HG03045 (cell line): Measurements from ENCODE around the gene GPR148.

Source experiments
- ATAC-seq: cut with Tn5 transposase; IDR thresholded peaks from one replicate; pipeline ENCODE4 v1.9.1; 2021; ENCODE audit warnings: mild to moderate bottlenecking, moderate library complexity; ENCODE audit not compliant: unreplicated experiment

GPR148 gene

GRCh38 chr2:130749078-130749477, 20.2 kb downstream of the GPR148 start:
- no peak for ATAC-seq

DNA sequence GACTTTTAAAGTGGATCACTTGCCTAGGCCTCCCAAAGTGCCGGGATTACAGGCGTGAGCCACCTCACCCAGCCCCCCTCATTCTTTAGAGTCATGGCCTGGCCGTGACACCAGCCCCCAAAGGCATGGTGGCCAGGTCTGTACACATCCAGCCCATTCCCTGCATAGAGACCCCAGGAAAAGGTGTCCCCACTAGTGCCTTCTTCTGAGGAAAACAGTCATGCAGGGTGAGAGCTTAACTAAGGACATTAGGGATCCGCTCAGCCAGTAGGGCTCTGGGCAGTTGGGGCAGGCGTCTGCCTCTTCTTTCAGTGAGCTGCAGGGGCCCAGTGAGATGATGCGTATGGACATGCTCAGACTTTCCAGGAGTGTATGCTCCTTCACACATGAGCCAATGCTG, 20.8 kb downstream of the GPR148 start:
- no peak for ATAC-seq

GRCh38 chr2:130754811-130755210, 25.9 kb downstream of the GPR148 start:
- no peak for ATAC-seq

- no peak for ATAC-seq
These were observed 26.6 kb downstream of the GPR148 start, which contains the start of gene AMER3 for GRCh38 chr2:130755256-130756052. AMER3 (plus strand) TSS chr2:130755540; CDS start chr2:130762073, 6,533 bp downstream.

DNA sequence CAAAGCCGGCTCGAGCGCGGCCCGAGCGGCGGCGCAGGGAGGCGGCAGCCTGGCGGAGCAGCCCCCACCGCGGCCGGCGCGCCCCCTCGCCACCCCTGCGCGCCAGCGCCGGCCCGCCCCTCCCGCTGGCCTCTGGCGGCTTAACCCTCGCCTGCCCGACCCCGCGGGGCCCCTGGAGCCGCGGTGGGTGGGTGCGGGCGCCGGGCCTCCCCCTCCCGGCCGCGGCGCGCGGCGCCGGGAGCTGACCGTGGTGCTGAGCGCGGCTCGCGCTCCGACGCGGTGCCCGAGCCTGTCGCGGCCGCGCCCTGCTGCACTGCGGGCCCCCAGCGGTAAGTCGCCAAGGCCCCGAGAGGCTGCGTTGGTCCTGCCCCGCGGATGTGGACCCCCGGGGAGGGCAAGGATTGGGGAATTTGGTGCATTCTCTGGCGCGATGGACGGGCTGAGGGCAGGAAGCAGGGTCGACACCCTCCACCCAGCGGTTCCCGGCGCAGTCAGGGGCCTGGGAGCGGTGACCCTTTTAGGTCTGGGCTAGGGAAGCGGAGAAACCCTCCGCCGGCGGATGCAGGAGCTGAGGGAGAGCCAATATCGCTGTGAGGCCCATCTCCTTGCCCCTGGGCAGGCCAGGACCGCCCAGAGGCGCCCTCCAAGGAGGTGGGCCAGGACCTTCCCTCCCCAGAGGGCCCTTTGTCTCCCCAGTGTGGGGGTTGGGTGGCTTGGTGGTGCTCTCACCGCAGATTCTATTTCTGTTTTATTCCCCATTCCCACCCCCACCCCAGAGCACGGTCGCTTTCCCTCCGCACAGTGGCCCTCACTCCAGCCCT, 27.4 kb downstream of the GPR148 start:
- ATAC-seq = no peak

DNA sequence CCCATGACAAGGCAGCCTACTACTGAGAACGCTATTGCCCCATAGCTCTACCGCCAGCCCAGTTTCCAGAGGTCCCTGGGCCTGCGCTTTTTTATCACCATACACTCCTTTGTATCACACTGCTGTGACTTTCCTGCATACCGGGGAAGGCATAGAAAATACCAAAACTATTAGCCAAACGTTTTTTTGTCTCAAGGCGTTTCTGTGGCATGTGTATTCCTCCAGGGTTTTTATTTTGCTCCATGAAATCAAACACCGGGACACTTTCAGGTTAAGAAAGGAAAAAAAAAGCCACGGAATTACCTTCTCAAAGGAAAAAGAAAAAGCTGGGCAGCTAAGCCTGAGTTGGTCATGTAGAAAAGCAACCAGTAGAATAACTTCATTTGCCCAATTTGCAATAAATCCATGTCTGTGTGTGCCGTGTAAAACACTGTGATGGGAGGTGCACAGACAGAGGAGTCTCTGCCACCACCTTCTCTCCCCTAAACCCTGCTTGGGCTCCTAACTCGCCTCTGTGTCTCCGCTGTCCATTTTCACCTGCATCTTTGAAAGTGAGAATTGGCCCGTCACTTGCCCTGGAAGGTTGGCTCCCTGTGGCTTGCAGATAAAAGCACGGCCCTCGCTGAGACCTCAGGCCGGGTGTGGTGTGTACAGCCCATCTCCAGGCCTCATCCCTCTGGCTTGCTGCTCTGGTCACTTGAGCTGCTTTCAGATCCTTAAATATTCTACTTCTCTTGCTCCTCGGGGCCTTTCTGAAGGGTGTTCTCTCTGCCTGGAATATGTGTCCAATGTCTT, 28.2 kb downstream of the GPR148 start:
- no peak for ATAC-seq

DNA sequence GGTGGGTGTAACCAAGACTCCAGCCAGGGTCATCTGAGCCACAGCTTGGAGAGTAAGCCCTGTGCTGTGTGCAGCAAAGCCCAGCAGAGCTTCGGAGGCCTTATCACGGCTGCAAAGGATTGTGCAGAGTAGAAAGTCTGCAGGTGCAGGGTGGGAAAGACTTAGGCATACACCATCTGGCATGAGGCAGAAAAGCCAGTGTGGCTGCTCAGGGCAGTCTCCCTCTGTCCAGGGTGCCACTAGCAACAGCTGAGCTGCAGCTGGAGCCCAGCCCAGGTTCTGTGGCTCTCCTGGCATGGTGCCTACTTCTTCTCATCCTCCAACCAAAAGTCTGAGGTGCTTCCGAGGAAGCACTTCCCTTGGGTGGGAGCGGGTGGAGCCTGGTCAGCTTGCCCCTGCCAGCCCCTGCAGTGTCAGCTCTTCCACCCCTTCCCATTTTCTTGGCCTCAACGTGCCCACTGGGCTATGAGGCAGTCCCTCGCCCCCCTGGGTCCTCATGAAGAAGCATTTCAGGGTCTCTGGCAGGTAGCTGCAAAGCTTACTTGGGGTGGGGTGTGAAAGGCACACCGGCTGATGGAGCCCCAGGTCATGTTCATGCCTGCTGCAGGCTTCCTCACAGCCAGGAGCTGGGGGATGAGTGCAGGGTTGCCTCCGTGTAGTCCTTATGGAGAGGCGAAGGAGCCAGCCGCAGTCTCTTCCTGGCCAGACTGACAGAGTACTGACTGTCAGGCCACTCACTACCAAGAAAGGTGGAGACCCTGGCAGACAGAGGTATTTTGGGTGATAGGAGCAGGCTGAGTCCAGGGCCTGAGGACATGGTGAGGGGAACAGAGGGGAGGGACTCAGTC, 31.3 kb downstream of the GPR148 start:
- no peak for ATAC-seq

DNA sequence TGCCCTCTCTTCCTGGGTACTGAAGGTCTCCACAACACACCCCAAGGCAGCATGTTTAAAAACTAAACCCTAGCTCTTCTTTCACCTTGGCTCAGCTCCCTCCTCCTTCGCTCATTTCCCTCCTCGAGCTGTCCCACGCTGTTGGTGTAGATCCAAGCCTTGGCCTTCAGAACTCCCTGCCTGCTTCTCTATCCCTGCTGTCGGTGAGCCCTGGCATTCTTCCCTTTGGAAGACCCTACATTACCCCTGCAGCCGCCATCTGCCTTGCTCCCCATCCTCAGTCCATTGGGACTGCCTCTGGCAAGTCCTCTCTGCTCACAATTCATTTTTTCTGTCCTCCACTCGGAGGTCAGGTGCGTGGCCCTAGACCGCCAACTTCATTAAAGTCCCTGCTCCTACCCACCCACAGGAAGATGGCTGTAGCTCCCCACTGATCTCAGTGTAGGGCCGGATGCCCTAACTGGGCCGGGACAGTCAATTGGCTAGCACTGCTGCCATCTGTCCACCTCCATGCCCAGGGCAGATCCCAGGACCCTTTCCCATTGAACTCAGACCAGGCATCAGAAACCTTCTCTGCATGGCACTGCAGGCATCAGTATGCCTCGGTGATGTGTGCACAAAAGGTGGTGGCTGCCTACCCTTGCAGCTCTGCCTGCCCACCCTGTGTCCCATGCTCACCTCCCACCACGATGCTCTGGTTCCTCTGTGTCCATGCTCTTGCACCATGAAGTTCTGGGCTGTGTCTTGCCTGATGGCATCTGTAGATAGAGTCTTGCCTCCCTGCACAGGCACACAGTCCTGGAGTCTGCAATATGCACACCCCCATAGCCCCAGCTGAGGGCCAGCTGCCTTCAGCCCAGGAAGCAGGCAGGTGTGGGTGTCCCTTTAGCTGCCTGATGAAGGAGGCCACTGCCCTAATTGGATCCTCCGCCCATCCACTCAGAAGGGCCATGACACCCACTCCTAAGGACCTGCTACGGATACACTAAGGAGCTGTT, 32.2 kb downstream of the GPR148 start:
- no peak for ATAC-seq

GRCh38 chr2:130762031-130762909, 33.4 kb downstream of the GPR148 start:
- ATAC-seq = no peak

DNA sequence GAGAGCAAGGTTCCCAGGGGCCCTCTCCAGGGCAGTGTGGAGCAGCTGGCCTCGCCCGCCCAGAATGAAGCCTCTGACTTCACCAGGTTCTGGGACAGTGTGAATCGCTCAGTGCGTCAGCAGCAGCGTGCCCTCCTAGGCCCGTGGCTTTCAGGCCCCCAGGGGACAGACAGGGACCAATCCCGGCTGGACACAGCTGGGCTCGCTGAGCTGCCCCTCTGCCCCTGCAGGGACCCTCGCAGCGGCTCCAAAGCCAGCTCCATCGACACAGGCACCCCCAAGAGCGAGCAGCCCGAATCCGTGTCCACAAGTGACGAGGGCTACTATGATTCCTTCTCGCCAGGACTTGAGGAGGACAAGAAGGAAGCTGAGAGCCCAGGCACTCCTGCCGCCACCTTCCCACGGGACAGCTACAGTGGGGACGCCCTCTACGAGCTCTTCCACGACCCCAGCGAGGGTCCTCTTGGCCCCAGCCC, 34.1 kb downstream of the GPR148 start:
- ATAC-seq = no peak

DNA sequence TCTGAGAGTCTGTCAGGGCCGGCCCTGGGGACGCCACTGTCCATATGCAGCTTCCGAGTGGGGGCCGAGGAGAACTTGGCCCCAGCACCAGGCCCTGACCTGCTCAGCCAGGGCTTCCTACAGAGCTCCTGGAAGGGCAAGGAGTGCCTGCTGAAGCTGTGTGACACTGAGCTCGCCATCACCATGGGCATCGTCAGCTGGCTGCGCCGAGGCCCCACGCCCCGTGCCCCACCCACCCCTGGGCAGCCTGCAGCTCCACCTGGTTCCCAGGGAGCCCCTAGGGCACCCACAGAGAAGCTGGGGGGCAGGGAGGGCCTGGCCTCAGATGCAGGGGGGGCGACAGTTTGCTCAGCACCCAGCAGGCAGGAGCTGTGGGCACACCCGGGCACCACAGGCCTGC, 34.5 kb downstream of the GPR148 start:
- no peak for ATAC-seq

GRCh38 chr2:130764035-130764820, 35.4 kb downstream of the GPR148 start:
- ATAC-seq = no peak

GRCh38 chr2:130764821-130765115, 35.9 kb downstream of the GPR148 start:
- no peak for ATAC-seq

- ATAC-seq = no peak
These were observed 36.6 kb downstream of the GPR148 start for GRCh38 chr2:130765464-130765863.

DNA sequence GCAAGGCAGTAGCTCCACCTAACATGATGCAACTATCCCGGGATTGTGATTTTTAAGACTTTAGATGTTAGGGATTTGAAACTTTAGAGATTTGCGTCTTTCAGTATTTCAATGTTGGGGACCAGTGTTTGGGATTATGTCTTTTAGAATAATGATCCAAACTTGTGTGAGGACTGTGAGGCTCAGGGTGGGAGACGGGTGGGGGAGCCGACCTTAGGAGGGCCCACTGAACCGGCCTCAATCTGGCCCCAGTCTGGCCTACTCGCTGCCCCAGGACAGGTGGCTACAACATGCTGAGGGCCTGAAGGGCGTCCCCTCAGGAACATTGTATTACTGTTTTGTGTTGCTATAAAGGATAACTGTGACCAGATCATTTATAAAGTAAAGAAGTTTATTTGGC, 37.2 kb downstream of the GPR148 start:
- no peak for ATAC-seq

GRCh38 chr2:130766711-130767407, 38.0 kb downstream of the GPR148 start:
- ATAC-seq = no peak

DNA sequence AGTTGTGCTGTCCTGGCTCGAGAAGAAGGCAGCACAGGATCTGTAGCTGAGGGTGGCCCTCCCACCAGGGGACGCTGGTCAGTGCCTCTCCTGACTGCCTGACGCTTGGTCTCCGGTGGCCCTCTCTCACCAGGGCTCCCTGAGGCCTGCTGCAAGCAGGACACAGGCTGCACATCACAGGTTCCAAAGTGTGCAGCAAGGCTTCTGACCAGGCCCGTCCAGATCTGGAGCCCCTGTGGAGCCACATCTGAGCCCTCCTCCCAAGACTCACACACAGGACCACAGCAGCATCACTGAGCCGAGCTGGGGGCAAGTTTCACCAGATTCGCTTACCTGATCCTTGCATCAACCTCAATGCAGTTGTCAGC, 38.5 kb downstream of the GPR148 start:
- ATAC-seq = no peak
